A673 (cell line): ENCODE data around the gene GNG3.

Experiments
- CTCF ChIP-seq: fragments of 300-800, 200-600 bp; sonication (generic); conservative IDR thresholded peaks from 2 replicates; pipeline ENCODE4 v1.5.1; 2017; ENCODE audit warnings: low read depth, mild to moderate bottlenecking, antibody characterized with exemption, low read length, moderate library complexity, mixed read lengths
- EZH2 ChIP-seq: fragments of 200-600 bp; sonication (generic); IDR thresholded peaks from 2 replicates; pipeline ENCODE4 v1.6.1; 2017; ENCODE audit warnings: borderline replicate concordance, low read depth, mild to moderate bottlenecking, mixed read lengths, antibody characterized with exemption, low read length; ENCODE audit not compliant: poor library complexity, severe bottlenecking

GRCh38 chr11:62715150-62716130 lies 8.0 kb downstream of the GNG3 start:
- TF ChIP-seq CTCF (no peak), EZH2 (no peak)
